ENCODE results near the gene SPATA4.

SPATA4 gene

GRCh38 chr4:176186671-176187395, 8.6 kb downstream of the SPATA4 start:
- H3K79me2 ChIP-seq (ENCODE audit: low read length): no peaks in the 10 kb centered on the region
- H3K4me2 ChIP-seq (ENCODE audit: low read length): no peak overlapping the region
- H3K27ac ChIP-seq (ENCODE audit: low read length): no peak overlapping the region
- peaks cover 43% of the 10 kb centered on the region for H3K4me1 ChIP-seq (ENCODE audit: low read length)
- TF ChIP-seq CTCF (IDR thresholded peaks at IDR 0.05; ENCODE audit: low read depth, low read length): no peak
- H3K9me3 ChIP-seq (ENCODE audit: insufficient read depth, low read length): no peaks in the 10 kb centered on the region
- no peaks in the 10 kb centered on the region for H3K27me3 ChIP-seq (ENCODE audit: low read depth, low read length)
- no peaks in the 10 kb centered on the region for H4K20me1 ChIP-seq (ENCODE audit: insufficient read depth, low read length)
- no peaks in the 10 kb centered on the region for H3K36me3 ChIP-seq (replicated peaks; ENCODE audit: low read depth, low read length)
- no peak overlapping the region for H2AFZ ChIP-seq (ENCODE audit: low read depth, low read length)
- H3K4me3 ChIP-seq (ENCODE audit: low read length): no peak overlapping the region
- H3K9ac ChIP-seq (ENCODE audit: low read length): no peak overlapping the region

GRCh38 chr4:176186067-176186466, 9.3 kb downstream of the SPATA4 start:
- Histone ChIP-seq H3K27ac (ENCODE audit: low read length) (no peak overlapping the region), H3K79me2 (ENCODE audit: low read length) (no peaks in the 10 kb centered on the region), H3K4me2 (ENCODE audit: low read length) (peak overlapping the region; percentile 2; the same call in 1 of the 2 replicates), H3K4me1 (ENCODE audit: low read length) (peaks cover 43% of the 10 kb centered on the region), H3K27me3 (ENCODE audit: low read depth, low read length) (no peaks in the 10 kb centered on the region), H3K9ac (ENCODE audit: low read length) (no peak overlapping the region), H3K36me3 (replicated peaks; ENCODE audit: low read depth, low read length) (no peaks in the 10 kb centered on the region), H2AFZ (ENCODE audit: low read depth, low read length) (no peak overlapping the region), H4K20me1 (ENCODE audit: insufficient read depth, low read length) (no peaks in the 10 kb centered on the region), H3K9me3 (ENCODE audit: insufficient read depth, low read length) (no peaks in the 10 kb centered on the region), H3K4me3 (ENCODE audit: low read length) (no peak overlapping the region)
- TF ChIP-seq EZH2phosphoT487 (IDR thresholded peaks at IDR 0.05; ENCODE audit: low read depth): no peak
- no peak for TF ChIP-seq CTCF (IDR thresholded peaks at IDR 0.05; ENCODE audit: low read depth, low read length)

- no peak for TF ChIP-seq CTCF (IDR thresholded peaks at IDR 0.05; ENCODE audit: low read depth, low read length)
- no peak for TF ChIP-seq EZH2phosphoT487 (IDR thresholded peaks at IDR 0.05; ENCODE audit: low read depth)
- no peak overlapping the region for H3K4me2 ChIP-seq (ENCODE audit: low read length)
- H3K27me3 ChIP-seq (ENCODE audit: low read depth, low read length): no peaks in the 10 kb centered on the region
- H3K27ac ChIP-seq (ENCODE audit: low read length): no peak overlapping the region
- no peak overlapping the region for H2AFZ ChIP-seq (ENCODE audit: low read depth, low read length)
- H3K9ac ChIP-seq (ENCODE audit: low read length): no peak overlapping the region
- H3K9me3 ChIP-seq (ENCODE audit: insufficient read depth, low read length): no peaks in the 10 kb centered on the region
- peaks cover 38% of the 10 kb centered on the region for H3K4me1 ChIP-seq (ENCODE audit: low read length)
- no peaks in the 10 kb centered on the region for H3K36me3 ChIP-seq (replicated peaks; ENCODE audit: low read depth, low read length)
- H3K4me3 ChIP-seq (ENCODE audit: low read length): no peak overlapping the region
- H4K20me1 ChIP-seq (ENCODE audit: insufficient read depth, low read length): no peaks in the 10 kb centered on the region
- no peaks in the 10 kb centered on the region for H3K79me2 ChIP-seq (ENCODE audit: low read length)
Measured at GRCh38 chr4:176185051-176185450, 10.3 kb downstream of the SPATA4 start.

GRCh38 chr4:176163041-176163440, 32.3 kb downstream of the SPATA4 start:
- H3K4me3 ChIP-seq (ENCODE audit: low read length): no peak overlapping the region
- H3K9ac ChIP-seq (ENCODE audit: low read length): no peak overlapping the region
- H3K4me1 ChIP-seq (ENCODE audit: low read length): no peaks in the 10 kb centered on the region
- H3K27ac ChIP-seq (ENCODE audit: low read length): no peak overlapping the region
- H2AFZ ChIP-seq (ENCODE audit: low read depth, low read length): no peak overlapping the region
- TF ChIP-seq EZH2phosphoT487 (IDR thresholded peaks at IDR 0.05; ENCODE audit: low read depth) (no peak), CTCF (IDR thresholded peaks at IDR 0.05; ENCODE audit: low read depth, low read length) (no peak)
- H3K9me3 ChIP-seq (ENCODE audit: insufficient read depth, low read length): no peaks in the 10 kb centered on the region
- peaks cover 3% of the 10 kb centered on the region for H3K36me3 ChIP-seq (replicated peaks; ENCODE audit: low read depth, low read length)
- no peaks in the 10 kb centered on the region for H3K79me2 ChIP-seq (ENCODE audit: low read length)
- H3K27me3 ChIP-seq (ENCODE audit: low read depth, low read length): no peaks in the 10 kb centered on the region
- H3K4me2 ChIP-seq (ENCODE audit: low read length): no peak overlapping the region
- H4K20me1 ChIP-seq (ENCODE audit: insufficient read depth, low read length): no peaks in the 10 kb centered on the region
